IMR-90 (cell line): Measurements from ENCODE around the gene CCDC88C. TPM values are rescaled to one million over a fixed set of nuclear protein-coding genes. Genes with fewer than 3 reads are reported as not detected.

Source experiments
- ATAC-seq: fragments of 200-7000 bp; cut with Tn5 transposase; 2 replicates; pipeline ENCODE4 v1.9.1; 2020; ENCODE audit warnings: low read depth, mild to moderate bottlenecking, moderate library complexity
- BruUV-seq: library from RNA; stranded (reverse); fragments of 400-500 nt; replicated peaks from 2 replicates; lab custom pipeline; 2021; lab: Mats Ljungman, UMichigan
- CTCF ChIA-PET: fragments of 300-600 bp; formaldehyde crosslinking; extraction: SDS; loops from one replicate; lab custom pipeline; 2021; ENCODE audit warnings: antibody characterized with exemption; lab: Yijun Ruan, JAX
- POLR2A ChIA-PET: fragments of 300-600 bp; sonication (Branson Sonifier 250); formaldehyde crosslinking; loops from one replicate; lab custom pipeline; 2022; ENCODE audit warnings: antibody characterized with exemption; ENCODE audit not compliant: unreplicated experiment; lab: Charles Lee
- DNase-seq: peaks from one replicate; pipeline ENCODE4 v3.0.0; 2013
- H2AFZ ChIP-seq: replicated peaks from 2 replicates; pipeline ENCODE3; 2013; ENCODE audit warnings: low read length, mild to moderate bottlenecking; ENCODE audit not compliant: poor library complexity
- H2AK5ac ChIP-seq: 2 replicates; pipeline ENCODE4 v1.6.1; 2013; ENCODE audit warnings: low read depth, low read length, inconsistent platforms
- H2AK9ac ChIP-seq: replicated peaks from 2 replicates; pipeline ENCODE3; 2013; ENCODE audit warnings: mild to moderate bottlenecking, low read depth, low read length, moderate library complexity; ENCODE audit not compliant: poor library complexity
- H2BK120ac ChIP-seq: 2 replicates; pipeline ENCODE4 v1.6.1; 2013; ENCODE audit warnings: low read depth, low read length, inconsistent platforms
- H2BK15ac ChIP-seq: 3 replicates; pipeline ENCODE4 v1.6.1; 2013; ENCODE audit warnings: low read depth, low read length, inconsistent platforms
- H2BK20ac ChIP-seq: 2 replicates; pipeline ENCODE4 v1.6.1; 2013; ENCODE audit warnings: low read depth, mild to moderate bottlenecking, inconsistent platforms, low read length, moderate library complexity
- H2BK5ac ChIP-seq: 2 replicates; pipeline ENCODE4 v1.6.1; 2013; ENCODE audit warnings: mild to moderate bottlenecking, low read depth, low read length, inconsistent platforms; ENCODE audit not compliant: poor library complexity, severe bottlenecking
- H3K14ac ChIP-seq: replicated peaks from 2 replicates; pipeline ENCODE4 v1.6.1; 2013; ENCODE audit warnings: low read depth, low read length, inconsistent platforms
- H3K18ac ChIP-seq: 2 replicates; pipeline ENCODE4 v1.6.1; 2013; ENCODE audit warnings: low read depth, low read length, control low read depth
- H3K23ac ChIP-seq: 2 replicates; pipeline ENCODE4 v1.6.1; 2013; ENCODE audit warnings: low read depth, low read length, inconsistent platforms
- H3K27ac ChIP-seq: 2 replicates; pipeline ENCODE4 v1.5.1; 2013; ENCODE audit warnings: mild to moderate bottlenecking, control low read depth, low read length; ENCODE audit not compliant: insufficient read depth
- H3K27me3 ChIP-seq: 2 replicates; pipeline ENCODE4 v1.6.1; 2013; ENCODE audit warnings: low read length; ENCODE audit not compliant: control insufficient read depth, insufficient read depth
- H3K36me3 ChIP-seq: 2 replicates; pipeline ENCODE4 v1.6.1; 2013; ENCODE audit warnings: low read length, mixed read lengths; ENCODE audit not compliant: control insufficient read depth, insufficient read depth
- H3K4ac ChIP-seq: 2 replicates; pipeline ENCODE4 v1.6.1; 2013; ENCODE audit warnings: low read depth, low read length, inconsistent platforms
- H3K4me1 ChIP-seq: 2 replicates; pipeline ENCODE4 v1.6.1; 2013; ENCODE audit warnings: low read length, mixed read lengths; ENCODE audit not compliant: control insufficient read depth, insufficient read depth
- H3K4me2 ChIP-seq: 2 replicates; pipeline ENCODE4 v1.6.1; 2013; ENCODE audit warnings: low read depth, mild to moderate bottlenecking, control low read depth, low read length, moderate library complexity
- H3K4me3 ChIP-seq: 2 replicates; pipeline ENCODE4 v1.5.1; 2013; ENCODE audit warnings: low read depth, mild to moderate bottlenecking, control low read depth, low read length, moderate library complexity; ENCODE audit not compliant: insufficient read depth
- H3K56ac ChIP-seq: 2 replicates; pipeline ENCODE4 v1.6.1; 2013; ENCODE audit warnings: low read length, inconsistent platforms; ENCODE audit not compliant: insufficient read depth; ENCODE audit errors: extremely low read depth
- H3K79me1 ChIP-seq, 2 experiments: 2 replicates each; pipeline ENCODE4 v1.6.1; 2013; ENCODE audit warnings: low read length in 2 of 2, inconsistent platforms in 1 of 2, low read depth in 1 of 2
- H3K9ac ChIP-seq: 2 replicates; pipeline ENCODE4 v1.6.1; 2013; ENCODE audit warnings: low read depth, low read length, control low read depth
- H3K9me1 ChIP-seq: 2 replicates; pipeline ENCODE4 v1.6.1; 2013; ENCODE audit warnings: low read length, inconsistent platforms; ENCODE audit not compliant: insufficient read depth
- H3K9me3 ChIP-seq: 2 replicates; pipeline ENCODE4 v1.6.1; 2013; ENCODE audit warnings: low read length; ENCODE audit not compliant: control insufficient read depth, insufficient read depth
- H4K20me1 ChIP-seq: 2 replicates; pipeline ENCODE4 v1.6.1; 2013; ENCODE audit warnings: low read length, inconsistent platforms; ENCODE audit not compliant: insufficient read depth
- H4K5ac ChIP-seq: 2 replicates; pipeline ENCODE4 v1.6.1; 2013; ENCODE audit warnings: mild to moderate bottlenecking, low read depth, low read length, control low read depth
- H4K8ac ChIP-seq, 2 experiments: 2 replicates each; pipeline ENCODE4 v1.6.1; 2013; ENCODE audit warnings: low read depth in 2 of 2, low read length in 2 of 2, control low read depth in 1 of 2, inconsistent platforms in 1 of 2
- H4K91ac ChIP-seq: 2 replicates; pipeline ENCODE4 v1.6.1; 2013; ENCODE audit warnings: low read depth, low read length, inconsistent platforms; ENCODE audit not compliant: insufficient read depth
- BHLHE40 ChIP-seq: fragments of 150-350 bp; IDR thresholded peaks from 2 replicates; pipeline ENCODE4 v1.6.1; 2016; ENCODE audit warnings: mild to moderate bottlenecking, low read depth, low read length
- CTCF ChIP-seq: conservative IDR thresholded peaks from 2 replicates; pipeline ENCODE4 v1.5.1; 2012; ENCODE audit warnings: mild to moderate bottlenecking, low read depth, low read length, improper control_type of control experiment
- ELK1 ChIP-seq: fragments of 150-350 bp; IDR thresholded peaks from 2 replicates; pipeline ENCODE4 v1.6.1; 2016; ENCODE audit warnings: low read depth, mild to moderate bottlenecking, low read length, moderate library complexity, borderline replicate concordance
- FOS ChIP-seq: fragments of 150-350 bp; IDR thresholded peaks from 2 replicates; pipeline ENCODE4 v1.6.1; 2016; ENCODE audit warnings: low read depth, low read length
- MAFK ChIP-seq: IDR thresholded peaks from 2 replicates; pipeline ENCODE4 v1.6.1; 2012; ENCODE audit warnings: low read depth, low read length, improper control_type of control experiment
- MAZ ChIP-seq: IDR thresholded peaks from 2 replicates; pipeline ENCODE4 v1.6.1; 2012; ENCODE audit warnings: low read depth, mild to moderate bottlenecking, low read length, improper control_type of control experiment, moderate library complexity, borderline replicate concordance
- NFE2L2 ChIP-seq: fragments of 150-350 bp; IDR thresholded peaks from 2 replicates; pipeline ENCODE4 v1.6.1; 2016; ENCODE audit warnings: low read depth, mild to moderate bottlenecking, low read length
- POLR2A ChIP-seq: IDR thresholded peaks from 2 replicates; pipeline ENCODE4 v1.6.1; 2012; ENCODE audit warnings: mild to moderate bottlenecking, low read depth, low read length
- RAD21 ChIP-seq: IDR thresholded peaks from 2 replicates; pipeline ENCODE4 v1.6.1; 2012; ENCODE audit warnings: low read length, improper control_type of control experiment
- RCOR1 ChIP-seq: IDR thresholded peaks from 2 replicates; pipeline ENCODE4 v1.6.1; 2012; ENCODE audit warnings: mild to moderate bottlenecking, low read length, improper control_type of control experiment; ENCODE audit not compliant: insufficient replicate concordance
- RFX5 ChIP-seq: IDR thresholded peaks from 2 replicates; pipeline ENCODE4 v1.8.0; 2012; ENCODE audit warnings: low read depth, mild to moderate bottlenecking, low read length, moderate library complexity
- SMC3 ChIP-seq: fragments of 150-350 bp; IDR thresholded peaks from 2 replicates; pipeline ENCODE4 v1.6.1; 2016; ENCODE audit warnings: low read depth, mild to moderate bottlenecking, antibody characterized with exemption, low read length, moderate library complexity
- USF2 ChIP-seq: fragments of 150-350 bp; IDR thresholded peaks from 2 replicates; pipeline ENCODE4 v1.6.1; 2017; ENCODE audit warnings: mild to moderate bottlenecking, antibody characterized with exemption, low read length, low read depth
- WGBS, 2 experiments: methylation state at CpG; one replicate each; pipeline versions ENCODE4 v1.1.5 to v1.1.7; 2013; ENCODE audit warnings: missing lambda C conversion rate in 2 of 2; ENCODE audit not compliant: insufficient read length in 1 of 2; ENCODE audit errors: extremely low coverage in 2 of 2; 5-methylcytosine and 5-hydroxymethylcytosine counted together
- dilution Hi-C: fragments of 300-500 bp; cut with HindIII; formaldehyde crosslinking; loops from one replicate; pipeline ENCODE4 v1.14.3; 2018; ENCODE audit warnings: low sequenced_read_pairs; ENCODE audit not compliant: unreplicated experiment
- in situ Hi-C: fragments of 300-500 bp; cut with MboI; formaldehyde crosslinking; loops from 3 replicates; pipeline ENCODE4 v1.14.3; 2019; ENCODE audit warnings: low sequenced_read_pairs, inconsistent platforms, mixed read lengths
- intact Hi-C: fragments of 100-400 bp; cut with micrococcal nuclease; formaldehyde crosslinking; loops from 2 replicates; pipeline ENCODE4 v1.10.0; 2022
- polyA plus RNA-seq, 3 experiments: library from polyadenylated mRNA; depleted of rRNA; stranded (reverse); fragments of >200 nt; gene quantifications; 2 replicates each; pipeline ENCODE4 v1.2.3, GENCODE V29; 2012; ENCODE audit warnings: low replicate concordance in 1 of 3
- total RNA-seq: library from RNA; depleted of rRNA; stranded (reverse); fragments of >200 nt; gene quantifications from 2 replicates; pipeline ENCODE4 v1.2.3, GENCODE V29; 2012

CCDC88C gene
- total and polyA plus RNA-seq, 2 of the 4 experiments (the other 2 are of a cell fraction), result 0.17 to 0.18 TPM

DNA sequence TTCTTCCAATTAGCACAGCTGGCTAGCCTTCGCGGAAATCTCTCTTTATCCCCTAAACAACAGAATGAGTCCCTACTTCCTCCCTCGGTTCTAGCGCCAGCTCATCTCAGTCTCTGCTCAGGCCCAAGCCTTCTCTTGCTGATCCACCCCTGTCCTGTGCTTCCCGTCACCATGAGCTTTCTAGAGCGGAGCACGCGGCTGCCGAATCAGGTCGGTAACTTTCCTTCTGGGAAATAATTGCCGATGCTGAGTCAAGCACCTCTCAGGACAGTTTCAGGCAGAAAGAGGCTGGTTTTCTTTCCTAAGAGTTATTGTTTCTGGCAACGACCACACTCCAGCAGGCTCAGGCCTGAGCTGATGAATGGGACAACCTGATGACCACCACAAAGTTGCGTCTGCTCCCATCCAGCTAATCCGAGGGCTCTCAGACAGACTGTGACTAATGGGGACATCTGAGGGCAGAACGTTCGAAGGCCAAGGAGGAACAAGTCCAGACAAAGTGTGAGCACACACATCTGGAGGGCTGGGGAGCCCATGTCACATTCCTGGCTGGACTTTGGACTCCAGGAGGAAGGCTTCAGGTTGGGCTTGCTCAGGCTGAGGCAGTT, 159.5 kb downstream of the CCDC88C start:
- no peaks in the 10 kb centered on the region for H3K79me1 ChIP-seq
- POLR2A ChIA-PET, result no interaction called here
- in situ Hi-C loops (no loop called here), dilution Hi-C loops (no loop called here), intact Hi-C loops (no loop called here)
- H2AFZ ChIP-seq, result peak overlapping the region; percentile 34
- H3K9ac ChIP-seq, result no peak overlapping the region
- ATAC-seq (no peak), DNase-seq (peak; percentile 12)
- BruUV-seq, result no TSS peak
- TF ChIP-seq SMC3, result no peak
- no peak for TF ChIP-seq POLR2A
- TF ChIP-seq FOS, result no peak
- TF ChIP-seq NFE2L2, result no peak
- TF ChIP-seq USF2, result no peak
- TF ChIP-seq CTCF, result no peak
- TF ChIP-seq BHLHE40, result no peak
- TF ChIP-seq MAFK, result no peak
- no peak for TF ChIP-seq MAZ
- no peak for TF ChIP-seq RAD21
- no peak for TF ChIP-seq RFX5
- TF ChIP-seq ELK1, result no peak
- TF ChIP-seq RCOR1, result no peak
- H2AK5ac ChIP-seq, result no peak overlapping the region
- CTCF ChIA-PET, result no interaction called here
- H2AK9ac ChIP-seq, result no peak overlapping the region
- H3K27ac ChIP-seq, result no peak overlapping the region
- no peak overlapping the region for H2BK5ac ChIP-seq
- H3K4ac ChIP-seq, result no peak overlapping the region
- H3K36me3 ChIP-seq, result no peaks in the 10 kb centered on the region
- no peaks in the 10 kb centered on the region for H3K9me1 ChIP-seq
- no peak overlapping the region for H2BK20ac ChIP-seq
- H3K9me3 ChIP-seq, result peaks cover 3% of the 10 kb centered on the region; the same call in 1 of the 2 replicates
- no peak overlapping the region for H4K91ac ChIP-seq
- no peak overlapping the region for H4K5ac ChIP-seq
- H3K4me1 ChIP-seq, result no peaks in the 10 kb centered on the region
- peaks cover 21% of the 10 kb centered on the region; the same call in 1 of the 2 replicates for H3K27me3 ChIP-seq
- 63% methylated on average over 10 of the region's 16 CpGs; no CpG with 5 or more reads in 1 of the 2 experiments for WGBS, 2 experiments
- H2BK120ac ChIP-seq, result no peak overlapping the region
- no peak overlapping the region for H3K4me3 ChIP-seq
- H4K20me1 ChIP-seq, result no peaks in the 10 kb centered on the region
- H4K8ac ChIP-seq, result no peak overlapping the region
- no peak overlapping the region for H3K18ac ChIP-seq
- no peak overlapping the region for H2BK15ac ChIP-seq
- no peak overlapping the region for H3K4me2 ChIP-seq
- H3K14ac ChIP-seq, result no peak overlapping the region
- no peak overlapping the region for H3K56ac ChIP-seq
- H3K23ac ChIP-seq, result no peak overlapping the region; the same call in 1 of the 2 replicates
